CD4-positive, alpha-beta T cell treated with Interleukin-10 for 1 hour (primary cell): ENCODE data around the gene STK11IP.

Experiments used
- DNase-seq: peaks from one replicate; pipeline ENCODE4 v3.0.0-alpha.2; 2020

Gene STK11IP

DNA sequence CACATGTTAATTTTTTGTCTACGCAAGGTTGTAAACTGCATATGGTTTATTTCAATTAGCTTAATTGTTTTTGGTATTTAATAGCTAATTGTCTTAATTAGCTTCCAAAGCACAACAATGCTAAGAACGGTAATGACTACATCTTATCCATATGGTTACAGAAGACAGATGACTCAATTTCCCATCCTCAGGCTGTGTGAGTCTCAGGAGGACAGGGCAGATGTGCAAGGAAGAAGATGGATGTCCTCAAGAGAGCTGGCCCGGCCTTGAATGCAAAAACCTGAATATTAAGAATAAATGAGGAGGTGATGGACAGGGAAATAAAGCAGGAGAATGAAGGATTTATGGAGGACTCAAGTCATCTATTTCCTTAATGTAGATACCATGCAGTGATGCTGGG, 61.2 kb downstream of the STK11IP start:
- no peak for DNase-seq

GRCh38 chr2:219661197-219661954, 63.7 kb downstream of the STK11IP start:
- no peak for DNase-seq

GRCh38 chr2:219661955-219662395, 64.3 kb downstream of the STK11IP start:
- no peak for DNase-seq

- DNase-seq: no peak
These were observed 64.9 kb downstream of the STK11IP start for GRCh38 chr2:219662566-219662965.

GRCh38 chr2:219663116-219663762, 65.6 kb downstream of the STK11IP start:
- DNase-seq: no peak

- DNase-seq: no peak
These were observed 66.4 kb downstream of the STK11IP start for GRCh38 chr2:219664041-219664440.

GRCh38 chr2:219664944-219665343, 67.3 kb downstream of the STK11IP start:
- no peak for DNase-seq

- DNase-seq: no peak
These were observed 68.3 kb downstream of the STK11IP start for GRCh38 chr2:219665926-219666325.
